Esophagus squamous epithelium (tissue), 4 donors: ENCODE measurements around the gene NLRP12.

Experiments used
- POLR2A ChIP-seq, 4 donors: fragments of 450-650 bp; IDR thresholded peaks; one replicate each; pipeline ENCODE4 v1.6.1; 2017; ENCODE audit warnings: antibody characterized with exemption in 4 of 4, mild to moderate bottlenecking in 4 of 4, moderate library complexity in 3 of 4
- TF ChIP-seq, protein P1 (sequence below), 6 experiments: fragments of 450-650 bp in 4 of 6; fragments of 200-600 bp in 2 of 6; sonication (generic) in 2 of 6; IDR thresholded peaks; one replicate each; pipeline ENCODE4 v1.5.1; 2016 to 2019; ENCODE audit warnings: antibody characterized with exemption in 6 of 6, mild to moderate bottlenecking in 4 of 6, moderate library complexity in 4 of 6

DNA sequence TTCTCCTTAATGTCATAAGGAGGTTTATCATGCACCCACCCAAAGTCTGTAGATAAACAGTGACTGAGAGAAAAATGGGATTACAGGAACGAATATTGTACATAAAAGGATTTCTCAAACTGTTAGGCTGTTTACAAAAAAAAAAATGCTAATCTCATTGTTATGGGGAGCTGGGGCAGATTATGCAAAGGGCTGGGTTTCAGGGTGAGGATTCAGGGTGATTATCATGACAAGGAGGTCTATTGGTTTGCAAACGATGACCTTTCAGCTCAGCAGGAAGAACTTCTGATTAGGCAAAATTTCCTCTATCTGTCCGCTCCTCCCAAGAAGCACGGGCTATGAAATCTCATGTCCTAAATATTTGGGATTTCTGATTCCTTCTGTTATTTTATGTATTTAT lies 41.4 kb downstream of the NLRP12 start:
- TF ChIP-seq, protein P1, sequence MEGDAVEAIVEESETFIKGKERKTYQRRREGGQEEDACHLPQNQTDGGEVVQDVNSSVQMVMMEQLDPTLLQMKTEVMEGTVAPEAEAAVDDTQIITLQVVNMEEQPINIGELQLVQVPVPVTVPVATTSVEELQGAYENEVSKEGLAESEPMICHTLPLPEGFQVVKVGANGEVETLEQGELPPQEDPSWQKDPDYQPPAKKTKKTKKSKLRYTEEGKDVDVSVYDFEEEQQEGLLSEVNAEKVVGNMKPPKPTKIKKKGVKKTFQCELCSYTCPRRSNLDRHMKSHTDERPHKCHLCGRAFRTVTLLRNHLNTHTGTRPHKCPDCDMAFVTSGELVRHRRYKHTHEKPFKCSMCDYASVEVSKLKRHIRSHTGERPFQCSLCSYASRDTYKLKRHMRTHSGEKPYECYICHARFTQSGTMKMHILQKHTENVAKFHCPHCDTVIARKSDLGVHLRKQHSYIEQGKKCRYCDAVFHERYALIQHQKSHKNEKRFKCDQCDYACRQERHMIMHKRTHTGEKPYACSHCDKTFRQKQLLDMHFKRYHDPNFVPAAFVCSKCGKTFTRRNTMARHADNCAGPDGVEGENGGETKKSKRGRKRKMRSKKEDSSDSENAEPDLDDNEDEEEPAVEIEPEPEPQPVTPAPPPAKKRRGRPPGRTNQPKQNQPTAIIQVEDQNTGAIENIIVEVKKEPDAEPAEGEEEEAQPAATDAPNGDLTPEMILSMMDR (IDR thresholded peaks at IDR 0.05), result no peak
- TF ChIP-seq POLR2A (IDR thresholded peaks at IDR 0.05), result no peak
